Osteoblast (primary cell): ENCODE results near the gene BICRA. TPM values are rescaled to one million over a fixed set of nuclear protein-coding genes. Genes with fewer than 3 reads are reported as not detected.

Experiments used
- DNase-seq: peaks from one replicate; pipeline ENCODE4 v3.0.0; 2011; ENCODE audit warnings: low spot score, mixed read lengths; ENCODE audit not compliant: insufficient read length; ENCODE audit errors: missing footprints
- H2AFZ ChIP-seq: 2 replicates; pipeline ENCODE4 v1.6.0; 2011; ENCODE audit warnings: mild to moderate bottlenecking, low read length
- H3K27ac ChIP-seq: 2 replicates; pipeline ENCODE4 v1.5.1; 2011; ENCODE audit warnings: mild to moderate bottlenecking, low read depth, low read length, moderate library complexity
- H3K27me3 ChIP-seq: 2 replicates; pipeline ENCODE4 v1.6.0; 2012; ENCODE audit warnings: mild to moderate bottlenecking, control low read depth, inconsistent platforms, low read length, moderate library complexity; ENCODE audit not compliant: insufficient read depth
- H3K36me3 ChIP-seq: 2 replicates; pipeline ENCODE4 v1.5.1; 2011; ENCODE audit warnings: mild to moderate bottlenecking, low read length, control low read depth, moderate library complexity; ENCODE audit not compliant: insufficient read depth
- H3K4me1 ChIP-seq: 2 replicates; pipeline ENCODE4 v1.5.1; 2011; ENCODE audit warnings: mild to moderate bottlenecking, low read length, control low read depth, moderate library complexity; ENCODE audit not compliant: insufficient read depth
- H3K4me2 ChIP-seq: 2 replicates; pipeline ENCODE4 v1.6.0; 2011; ENCODE audit warnings: mild to moderate bottlenecking, low read length; ENCODE audit not compliant: insufficient read depth
- H3K4me3 ChIP-seq: fragments of 200-600 bp; sonication (generic); 3 replicates; pipeline ENCODE4 v1.5.1; 2012; ENCODE audit warnings: mild to moderate bottlenecking, low read length, inconsistent platforms; ENCODE audit not compliant: insufficient read depth
- H3K79me2 ChIP-seq: 2 replicates; pipeline ENCODE4 v1.6.0; 2012; ENCODE audit warnings: mild to moderate bottlenecking, low read length, control low read depth, inconsistent platforms; ENCODE audit not compliant: insufficient read depth
- H3K9me3 ChIP-seq: 2 replicates; pipeline ENCODE4 v1.5.1; 2011; ENCODE audit warnings: low read depth, low read length, control low read depth
- H4K20me1 ChIP-seq: 2 replicates; pipeline ENCODE4 v1.6.0; 2012; ENCODE audit warnings: mild to moderate bottlenecking, low read length, control low read depth; ENCODE audit not compliant: insufficient read depth
- total RNA-seq: library from RNA; depleted of rRNA; stranded (reverse); fragments of >200 nt; gene quantifications from 2 replicates; pipeline ENCODE4 v1.2.3, GENCODE V29; 2012
- TF ChIP-seq, protein P1 (sequence below): IDR thresholded peaks from 2 replicates; pipeline ENCODE4 v1.5.1; 2011; ENCODE audit warnings: mild to moderate bottlenecking, low read depth, low read length, moderate library complexity; ENCODE audit errors: extremely low read depth

The BICRA gene
- total RNA-seq, 1 donor = 4.7 TPM

DNA sequence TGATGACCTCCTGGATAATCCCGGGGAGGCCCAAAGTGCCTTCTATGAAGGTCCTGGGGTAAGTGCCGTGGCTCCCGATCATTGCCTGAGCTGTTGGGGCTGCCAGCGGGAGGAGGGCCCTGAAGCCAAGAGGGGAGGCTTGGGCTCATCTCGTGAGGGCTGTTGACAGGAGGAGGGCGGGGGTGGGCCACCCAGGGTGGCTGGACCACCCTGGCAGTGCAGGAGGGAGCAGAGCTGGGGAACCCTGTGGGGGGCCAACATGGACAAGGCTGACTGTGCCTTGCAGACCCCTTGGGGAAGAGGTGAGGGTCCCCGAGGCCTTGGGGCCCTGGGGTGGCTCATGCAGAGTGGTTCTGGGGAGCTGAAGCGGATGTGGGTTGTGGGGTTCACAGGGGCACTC, 66.9 kb downstream of the BICRA start:
- TF ChIP-seq, protein P1, sequence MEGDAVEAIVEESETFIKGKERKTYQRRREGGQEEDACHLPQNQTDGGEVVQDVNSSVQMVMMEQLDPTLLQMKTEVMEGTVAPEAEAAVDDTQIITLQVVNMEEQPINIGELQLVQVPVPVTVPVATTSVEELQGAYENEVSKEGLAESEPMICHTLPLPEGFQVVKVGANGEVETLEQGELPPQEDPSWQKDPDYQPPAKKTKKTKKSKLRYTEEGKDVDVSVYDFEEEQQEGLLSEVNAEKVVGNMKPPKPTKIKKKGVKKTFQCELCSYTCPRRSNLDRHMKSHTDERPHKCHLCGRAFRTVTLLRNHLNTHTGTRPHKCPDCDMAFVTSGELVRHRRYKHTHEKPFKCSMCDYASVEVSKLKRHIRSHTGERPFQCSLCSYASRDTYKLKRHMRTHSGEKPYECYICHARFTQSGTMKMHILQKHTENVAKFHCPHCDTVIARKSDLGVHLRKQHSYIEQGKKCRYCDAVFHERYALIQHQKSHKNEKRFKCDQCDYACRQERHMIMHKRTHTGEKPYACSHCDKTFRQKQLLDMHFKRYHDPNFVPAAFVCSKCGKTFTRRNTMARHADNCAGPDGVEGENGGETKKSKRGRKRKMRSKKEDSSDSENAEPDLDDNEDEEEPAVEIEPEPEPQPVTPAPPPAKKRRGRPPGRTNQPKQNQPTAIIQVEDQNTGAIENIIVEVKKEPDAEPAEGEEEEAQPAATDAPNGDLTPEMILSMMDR = no peak
- peaks cover 33% of the 10 kb centered on the region for H3K36me3 ChIP-seq

DNA sequence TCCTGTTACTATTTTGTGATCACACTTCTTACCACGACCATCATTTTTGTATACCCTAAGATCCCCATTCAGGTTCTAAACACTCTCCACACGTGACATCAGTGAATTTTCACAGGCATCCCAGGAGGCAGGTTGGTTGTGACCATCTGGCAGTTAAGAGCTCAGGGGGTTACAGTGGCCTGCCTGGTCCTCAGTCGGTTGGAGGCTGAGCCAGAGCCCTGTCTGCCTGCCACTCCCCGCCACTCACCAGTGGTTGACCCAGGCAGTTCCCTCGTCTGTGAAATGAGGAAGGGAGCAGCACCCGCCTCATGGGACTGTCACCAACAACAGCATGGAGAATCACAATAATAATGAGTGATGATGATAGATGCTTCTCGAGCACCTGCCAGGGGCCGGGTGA, 67.9 kb downstream of the BICRA start:
- peaks cover 7% of the 10 kb centered on the region for H4K20me1 ChIP-seq
- H3K9me3 ChIP-seq = no peaks in the 10 kb centered on the region
- H2AFZ ChIP-seq = no peak overlapping the region
- H3K4me3 ChIP-seq = no peak overlapping the region
- peaks cover 5% of the 10 kb centered on the region for H3K79me2 ChIP-seq
- H3K27me3 ChIP-seq = no peaks in the 10 kb centered on the region
- peaks cover 40% of the 10 kb centered on the region for H3K36me3 ChIP-seq
- no peaks in the 10 kb centered on the region for H3K4me1 ChIP-seq
- H3K27ac ChIP-seq = no peak overlapping the region
- DNase-seq = no peak
- no peak overlapping the region for H3K4me2 ChIP-seq
- TF ChIP-seq, protein P1 = no peak

More for the DNA sequence above, 66.9 kb downstream of the BICRA start:
- no peaks in the 10 kb centered on the region for H3K9me3 ChIP-seq
- H3K4me2 ChIP-seq = no peak overlapping the region
- peaks cover 15% of the 10 kb centered on the region for H3K79me2 ChIP-seq
- H3K4me3 ChIP-seq = no peak overlapping the region
- peak; percentile 46 for DNase-seq
- H3K27me3 ChIP-seq = no peaks in the 10 kb centered on the region
- H2AFZ ChIP-seq = no peak overlapping the region
- H3K4me1 ChIP-seq = no peaks in the 10 kb centered on the region
- peaks cover 10% of the 10 kb centered on the region for H4K20me1 ChIP-seq
- no peak overlapping the region for H3K27ac ChIP-seq

DNA sequence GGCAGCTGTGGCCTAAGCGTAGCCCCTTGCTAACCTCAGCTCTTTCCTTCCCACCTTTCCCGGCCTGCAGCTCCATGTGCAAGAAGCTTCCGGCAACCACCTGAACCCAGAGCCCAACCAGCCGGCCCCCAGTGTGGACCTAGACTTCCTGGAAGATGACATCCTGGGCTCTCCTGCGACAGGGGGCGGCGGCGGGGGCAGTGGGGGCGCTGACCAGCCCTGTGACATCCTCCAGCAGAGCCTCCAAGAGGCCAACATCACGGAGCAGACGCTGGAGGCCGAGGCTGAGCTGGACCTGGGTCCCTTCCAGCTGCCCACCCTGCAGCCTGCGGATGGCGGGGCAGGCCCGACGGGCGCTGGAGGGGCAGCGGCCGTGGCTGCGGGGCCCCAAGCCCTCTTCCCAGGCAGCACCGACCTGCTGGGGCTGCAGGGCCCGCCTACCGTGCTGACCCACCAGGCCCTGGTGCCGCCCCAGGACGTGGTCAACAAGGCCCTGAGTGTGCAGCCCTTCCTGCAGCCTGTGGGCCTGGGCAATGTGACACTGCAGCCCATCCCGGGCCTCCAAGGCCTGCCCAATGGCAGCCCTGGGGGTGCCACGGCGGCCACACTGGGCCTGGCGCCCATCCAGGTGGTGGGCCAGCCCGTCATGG, 70.4 kb downstream of the BICRA start:
- peaks cover 5% of the 10 kb centered on the region for H4K20me1 ChIP-seq
- H2AFZ ChIP-seq = no peak overlapping the region
- no peaks in the 10 kb centered on the region for H3K27me3 ChIP-seq
- no peaks in the 10 kb centered on the region for H3K9me3 ChIP-seq
- H3K4me1 ChIP-seq = no peaks in the 10 kb centered on the region
- H3K79me2 ChIP-seq = no peaks in the 10 kb centered on the region
- H3K36me3 ChIP-seq = peaks cover 31% of the 10 kb centered on the region
- TF ChIP-seq, protein P1 = no peak
- peak; percentile 83 for DNase-seq
- H3K4me3 ChIP-seq = no peak overlapping the region
- H3K27ac ChIP-seq = no peak overlapping the region
- H3K4me2 ChIP-seq = no peak overlapping the region

DNA sequence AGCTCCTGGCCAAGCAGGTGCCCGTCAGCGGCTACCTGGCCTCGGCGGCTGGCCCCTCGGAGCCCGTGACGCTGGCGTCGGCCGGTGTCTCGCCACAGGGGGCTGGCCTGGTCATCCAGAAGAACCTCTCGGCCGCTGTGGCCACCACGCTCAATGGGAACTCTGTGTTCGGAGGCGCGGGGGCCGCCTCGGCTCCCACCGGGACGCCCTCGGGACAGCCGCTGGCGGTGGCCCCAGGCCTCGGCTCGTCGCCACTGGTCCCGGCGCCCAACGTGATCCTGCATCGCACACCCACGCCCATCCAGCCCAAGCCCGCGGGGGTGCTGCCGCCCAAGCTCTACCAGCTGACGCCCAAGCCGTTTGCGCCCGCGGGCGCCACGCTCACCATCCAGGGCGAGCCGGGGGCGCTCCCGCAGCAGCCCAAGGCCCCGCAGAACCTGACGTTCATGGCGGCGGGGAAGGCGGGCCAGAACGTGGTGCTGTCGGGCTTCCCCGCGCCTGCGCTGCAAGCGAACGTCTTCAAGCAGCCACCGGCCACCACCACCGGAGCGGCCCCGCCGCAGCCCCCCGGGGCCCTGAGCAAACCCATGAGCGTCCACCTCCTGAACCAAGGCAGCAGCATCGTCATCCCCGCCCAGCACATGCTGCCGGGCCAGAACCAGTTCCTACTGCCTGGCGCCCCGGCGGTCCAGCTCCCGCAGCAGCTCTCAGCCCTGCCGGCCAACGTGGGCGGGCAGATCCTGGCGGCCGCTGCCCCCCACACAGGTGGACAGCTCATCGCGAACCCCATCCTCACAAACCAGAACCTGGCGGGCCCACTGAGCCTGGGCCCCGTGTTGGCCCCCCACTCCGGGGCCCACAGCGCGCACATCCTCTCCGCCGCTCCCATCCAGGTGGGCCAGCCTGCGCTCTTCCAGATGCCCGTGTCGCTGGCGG, 71.3 kb downstream of the BICRA start:
- H3K27me3 ChIP-seq = no peaks in the 10 kb centered on the region
- H3K36me3 ChIP-seq = peaks cover 29% of the 10 kb centered on the region
- peak; percentile 77 for DNase-seq
- H3K4me2 ChIP-seq = no peak overlapping the region
- TF ChIP-seq, protein P1 = no peak
- H3K27ac ChIP-seq = no peak overlapping the region
- no peaks in the 10 kb centered on the region for H3K9me3 ChIP-seq
- H3K4me1 ChIP-seq = no peaks in the 10 kb centered on the region
- no peak overlapping the region for H3K4me3 ChIP-seq
- H4K20me1 ChIP-seq = peaks cover 9% of the 10 kb centered on the region
- peaks cover 7% of the 10 kb centered on the region for H3K79me2 ChIP-seq
- H2AFZ ChIP-seq = no peak overlapping the region
